GM12878 (cell line): Measurements from ENCODE around the gene CIDEC. TPM values are rescaled to one million over a fixed set of nuclear protein-coding genes. Genes with fewer than 3 reads are reported as not detected.

ENCODE experiments used
- CHD1 ChIP-seq: IDR thresholded peaks from 2 replicates; pipeline ENCODE4 v1.6.1; 2012; ENCODE audit warnings: low read depth, low read length, improper control_type of control experiment
- E2F8 ChIP-seq: fragments of 450-650 bp; IDR thresholded peaks from 2 replicates; pipeline ENCODE4 v1.6.1; 2018; ENCODE audit warnings: mild to moderate bottlenecking, low read depth, moderate library complexity; ENCODE audit not compliant: partially characterized antibody
- PAX8 ChIP-seq: fragments of 450-650 bp; IDR thresholded peaks from 2 replicates; pipeline ENCODE4 v1.6.1; 2017; ENCODE audit warnings: mild to moderate bottlenecking, moderate library complexity
- REST ChIP-seq: IDR thresholded peaks from 2 replicates; pipeline ENCODE4 v1.6.1; 2012; ENCODE audit warnings: mild to moderate bottlenecking, low read depth, low read length
- polyA plus RNA-seq, 11 experiments: library from polyadenylated mRNA; depleted of rRNA in 4 of 11; unstranded in 6 of 11; stranded (reverse) in 5 of 11; fragments of >200 nt; fragmentation: Nextera tagmentation in 4 of 11; fragmentation: Illumina TruSeq in 1 of 11; extraction: Ambion mirVana in 4 of 11; extraction: Trizol in 1 of 11; gene quantifications; 1 replicate in 1 of 11; 2 replicates in 10 of 11; pipeline versions ENCODE4 v1.2.1 to v1.2.3, GENCODE V29; 2011 to 2016; ENCODE audit warnings: inconsistent platforms in 2 of 11, missing spikeins in 2 of 11, low read depth in 1 of 11
- total RNA-seq, 4 experiments: library from RNA; depleted of rRNA in 3 of 4; stranded (reverse); fragments of >200 nt in 3 of 4; fragmentation: Illumina TruSeq in 1 of 4; extraction: Trizol in 1 of 4; gene quantifications; 2 replicates each; pipeline versions ENCODE4 v1.2.1 to v1.2.3, GENCODE V29; 2013 to 2021

The CIDEC gene
- total and polyA plus RNA-seq, 10 of the 15 experiments (the other 5 are each of a cell fraction or from before 2014, with no cell fraction given) = 0.10 to 0.49 TPM; not detected in 8

GRCh38 chr3:9891072-9891622 is 11.1 kb upstream of the CIDEC start (continued):
- TF ChIP-seq CHD1 (0 out of 2 replicates have a peak, but pooled peaks have one; percentile 10), REST (no peak), PAX8 (no peak), E2F8 (peak; percentile 65)
